ENCODE data around the gene DDR2. TPM values are rescaled to one million over a fixed set of nuclear protein-coding genes. Genes with fewer than 3 reads are reported as not detected.

The DDR2 gene
- total RNA-seq, 1 donor from 2014 or later = 26.9 TPM

- Histone ChIP-seq H3K36me3 (no peaks in the 10 kb centered on the region), H3K27ac (replicated peaks) (no peak overlapping the region), H3K4me3 (no peak overlapping the region), H3K27me3 (ENCODE audit: low read depth) (no peaks in the 10 kb centered on the region), H3K4me1 (no peaks in the 10 kb centered on the region), H3K9me3 (replicated peaks) (peaks cover 22% of the 10 kb centered on the region)
- no peak for TF ChIP-seq CTCF (IDR thresholded peaks at IDR 0.05; ENCODE audit: borderline replicate concordance)
- intact Hi-C loops (cut with micrococcal nuclease) = no loop called here
- no peak for DNase-seq
These were observed 203.1 kb downstream of the DDR2 start for GRCh38 chr1:162835157-162835899.

Other genes with a start within 250 kb of the DDR2 start
- 0.11 TPM for gene SH2D1B, start 220.3 kb upstream of the DDR2 start, total RNA-seq
- gene UHMK1, start 134.6 kb upstream of the DDR2 start, total RNA-seq = 20.7 TPM
- gene UAP1, start 70.7 kb upstream of the DDR2 start, total RNA-seq = 26.5 TPM
- gene HSD17B7, start 158.2 kb downstream of the DDR2 start, total RNA-seq = 5.1 TPM
- 0.80 TPM for gene CCDC190, start 228.7 kb downstream of the DDR2 start, total RNA-seq